GM10266 (cell line): Measurements from ENCODE around the gene SLC9A3.
"Not testable (repeated sequence)": the region's sequence is repeated elsewhere in the genome, so short reads cannot be mapped to it uniquely, and the experiment has no call there.

Experiments used
- DNase-seq: peaks from one replicate; pipeline ENCODE4 v3.0.0; 2012; ENCODE audit errors: extremely low spot score
- CTCF ChIP-seq: IDR thresholded peaks from 2 replicates; pipeline ENCODE4 v1.5.1; 2012; ENCODE audit warnings: mild to moderate bottlenecking, low read depth; ENCODE audit not compliant: control insufficient read depth, insufficient read depth; ENCODE audit errors: missing control alignments

The SLC9A3 gene

GRCh38 chr5:474840-475661 lies 49.2 kb downstream of the SLC9A3 start:
- no peak for DNase-seq
- no peak for TF ChIP-seq CTCF

GRCh38 chr5:474232-474839 lies 49.9 kb downstream of the SLC9A3 start:
- DNase-seq, result not testable (repeated sequence)

GRCh38 chr5:473551-474192 lies 50.6 kb downstream of the SLC9A3 start:
- no peak for TF ChIP-seq CTCF
- peak; percentile 75 for DNase-seq

- TF ChIP-seq CTCF, result no peak
- DNase-seq, result peak; percentile 100
These were observed 51.3 kb downstream of the SLC9A3 start for GRCh38 chr5:472656-473550.

GRCh38 chr5:472076-472655 lies 52.1 kb downstream of the SLC9A3 start:
- peak; percentile 61 for DNase-seq
- no peak for TF ChIP-seq CTCF

- TF ChIP-seq CTCF, result no peak
- no peak for DNase-seq
These were observed 52.5 kb downstream of the SLC9A3 start for GRCh38 chr5:471750-472058.

- DNase-seq, result no peak
- TF ChIP-seq CTCF, result no peak
These were observed 53.1 kb downstream of the SLC9A3 start for GRCh38 chr5:470961-471749.
